ENCODE measurements around the gene CCDC141.

CCDC141 gene

GRCh38 chr2:178962152-178962551 is 87.8 kb downstream of the CCDC141 start:
- DNase-seq, result no peak

DNA sequence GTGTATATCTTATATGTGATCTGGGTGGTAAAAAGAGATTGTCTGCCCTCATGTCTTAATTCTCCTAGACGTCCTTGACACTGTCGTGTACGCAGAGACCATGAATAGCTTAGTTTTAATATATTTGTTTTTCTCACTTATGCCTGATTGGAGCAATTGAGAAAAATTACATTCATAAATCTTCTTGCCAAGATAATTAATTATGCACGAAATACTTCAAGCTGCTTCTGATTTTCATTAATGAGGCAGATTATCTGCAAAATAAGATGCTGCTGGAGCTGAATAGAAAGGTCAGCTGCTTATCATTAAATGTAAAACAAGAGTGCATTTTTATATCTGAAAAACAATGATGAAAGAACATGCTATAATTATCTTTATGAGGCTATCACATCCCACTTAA is 95.9 kb downstream of the CCDC141 start:
- DNase-seq, result no peak

DNA sequence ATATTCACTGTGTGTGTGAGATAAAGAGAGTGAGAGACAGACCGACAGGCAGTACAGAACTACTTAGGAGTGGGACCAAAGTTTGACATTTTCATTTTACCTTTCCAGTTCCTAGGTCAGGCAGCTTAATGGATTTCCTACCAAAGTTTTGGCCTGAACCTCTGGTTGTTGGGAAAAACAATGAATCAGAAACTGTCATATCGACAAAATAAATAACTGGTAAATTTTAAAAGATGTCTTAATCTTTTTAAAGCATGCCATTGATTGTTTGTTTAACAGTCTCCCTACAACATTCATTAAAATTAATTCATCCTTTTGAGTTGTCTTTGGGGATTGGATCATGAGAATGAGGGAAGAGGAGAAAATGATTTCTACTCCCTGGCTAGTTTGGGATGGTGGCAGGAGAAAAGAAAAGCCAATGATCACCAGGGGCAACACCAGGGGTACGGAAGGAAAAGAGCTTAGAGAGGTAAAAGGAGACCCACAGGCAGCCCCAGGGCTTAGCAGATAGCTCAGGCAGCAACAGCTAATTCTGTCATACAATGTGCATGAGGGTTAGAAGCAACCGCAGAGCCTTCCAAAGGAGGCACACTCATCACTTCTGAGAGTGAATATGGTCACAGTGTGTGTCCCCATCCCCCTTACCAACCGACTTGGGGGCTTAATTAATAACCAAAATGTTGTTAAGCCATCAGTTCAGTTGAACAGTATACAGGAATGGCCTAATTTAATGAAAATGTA is 98.5 kb downstream of the CCDC141 start:
- DNase-seq, result no peak

DNA sequence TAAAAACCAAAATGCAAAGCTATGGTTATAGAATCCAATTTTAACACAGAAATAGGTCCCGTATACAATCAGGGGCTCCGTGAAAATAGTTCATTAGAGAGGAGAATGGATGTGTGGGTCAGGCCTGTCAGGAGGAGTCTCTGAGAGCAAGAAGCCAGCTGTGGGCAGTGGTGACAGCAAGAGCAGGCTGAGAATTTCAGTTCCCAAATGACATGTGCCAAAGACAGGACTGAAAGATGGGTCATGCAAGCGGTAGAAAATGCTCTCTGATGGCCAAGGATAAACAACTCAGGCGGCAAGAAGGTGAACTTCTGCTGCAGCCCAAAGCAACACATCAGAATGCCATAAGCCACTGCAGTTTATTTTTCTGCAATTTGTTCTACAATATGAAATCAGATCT is 100.4 kb downstream of the CCDC141 start:
- DNase-seq, result no peak

GRCh38 chr2:178949151-178949550 is 100.8 kb downstream of the CCDC141 start:
- no peak for DNase-seq

DNA sequence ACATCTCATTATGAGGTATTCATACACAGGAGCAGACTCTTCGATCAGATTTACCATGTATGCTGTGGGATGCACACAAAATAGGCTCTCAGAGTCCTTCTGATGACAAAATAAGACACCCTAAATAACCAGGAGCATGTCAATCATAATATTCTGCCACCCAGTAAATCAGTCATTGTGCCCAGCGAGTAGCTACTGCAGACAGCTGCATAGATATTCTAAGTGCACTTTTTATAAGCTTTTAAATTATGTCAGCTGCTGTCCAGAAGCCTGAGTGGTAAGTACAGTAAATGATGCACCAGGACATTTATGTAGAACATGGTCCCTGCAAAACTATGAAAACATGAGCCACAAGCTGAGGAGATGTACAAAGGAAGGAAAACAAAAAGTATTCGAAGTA is 102.9 kb downstream of the CCDC141 start:
- no peak for DNase-seq

GRCh38 chr2:178946494-178946893 is 103.4 kb downstream of the CCDC141 start:
- DNase-seq, result no peak

- no peak for DNase-seq
Observed at GRCh38 chr2:178943745-178944144, 106.2 kb downstream of the CCDC141 start.

- DNase-seq, result no peak
Observed at GRCh38 chr2:178934571-178934970, 115.4 kb downstream of the CCDC141 start.

DNA sequence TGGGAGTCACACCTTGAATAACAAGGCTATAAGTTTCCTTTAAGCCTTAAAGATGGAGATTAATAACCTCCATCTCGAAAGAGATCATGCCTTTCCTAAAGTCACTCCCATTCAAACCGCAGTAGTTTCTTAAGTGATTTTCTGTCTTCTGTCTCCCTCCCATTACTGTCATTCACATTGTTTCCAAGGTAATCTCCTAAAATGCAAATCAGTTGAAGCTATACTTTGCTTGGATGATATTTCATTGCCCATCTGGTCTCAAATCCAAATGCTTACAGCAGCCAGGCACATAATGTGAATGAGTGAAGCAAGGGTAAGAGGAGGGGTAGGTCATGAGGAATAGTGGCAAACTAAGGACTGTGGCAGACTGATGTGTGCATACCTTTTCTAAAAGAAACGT is 116.4 kb downstream of the CCDC141 start:
- DNase-seq, result no peak

- DNase-seq, result no peak
Observed at GRCh38 chr2:178928077-178928476, 121.9 kb downstream of the CCDC141 start.

DNA sequence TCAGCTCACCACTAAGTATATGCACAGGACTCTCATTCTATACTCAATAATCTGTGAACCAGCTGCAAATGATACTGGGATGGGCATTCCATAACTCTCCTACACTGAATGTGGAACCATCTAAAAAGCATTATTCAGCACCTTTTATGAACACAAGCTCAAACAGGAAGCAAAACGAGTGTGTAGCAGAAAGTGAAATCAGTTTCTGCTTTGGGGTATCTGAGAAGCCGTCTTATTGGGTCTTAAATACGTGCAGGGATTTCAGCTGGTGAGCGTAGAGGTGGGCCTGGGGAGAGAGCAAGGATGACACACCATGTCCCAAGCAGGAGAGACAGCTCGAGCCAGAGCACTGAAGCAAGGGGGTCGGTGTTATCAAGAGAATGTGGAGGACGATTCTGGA is 122.8 kb downstream of the CCDC141 start:
- DNase-seq, result no peak

DNA sequence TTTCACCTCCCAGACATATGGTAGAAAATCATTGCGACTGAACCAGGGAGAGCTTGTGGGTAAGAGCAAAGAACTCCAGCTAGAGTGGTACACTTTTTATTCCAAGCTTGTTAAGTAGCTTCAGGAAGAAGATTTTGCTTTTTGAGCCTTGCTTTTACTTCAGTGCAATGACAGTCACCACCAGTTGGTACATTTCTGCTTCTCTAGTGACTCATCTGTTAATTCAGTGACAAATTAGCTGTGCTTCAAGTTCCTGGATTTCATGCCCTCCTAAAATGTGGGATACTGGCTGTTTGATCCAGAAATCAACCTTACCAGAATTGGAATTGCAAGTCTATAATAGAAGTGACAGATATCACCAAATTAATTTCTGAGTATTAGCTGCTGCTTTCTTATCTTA is 125.1 kb downstream of the CCDC141 start:
- DNase-seq, result no peak

GRCh38 chr2:178923546-178923945 is 126.4 kb downstream of the CCDC141 start:
- no peak for DNase-seq

GRCh38 chr2:178920916-178921513 is 128.9 kb downstream of the CCDC141 start:
- DNase-seq, result no peak

GRCh38 chr2:178917555-178917954 is 132.4 kb downstream of the CCDC141 start:
- DNase-seq, result no peak

DNA sequence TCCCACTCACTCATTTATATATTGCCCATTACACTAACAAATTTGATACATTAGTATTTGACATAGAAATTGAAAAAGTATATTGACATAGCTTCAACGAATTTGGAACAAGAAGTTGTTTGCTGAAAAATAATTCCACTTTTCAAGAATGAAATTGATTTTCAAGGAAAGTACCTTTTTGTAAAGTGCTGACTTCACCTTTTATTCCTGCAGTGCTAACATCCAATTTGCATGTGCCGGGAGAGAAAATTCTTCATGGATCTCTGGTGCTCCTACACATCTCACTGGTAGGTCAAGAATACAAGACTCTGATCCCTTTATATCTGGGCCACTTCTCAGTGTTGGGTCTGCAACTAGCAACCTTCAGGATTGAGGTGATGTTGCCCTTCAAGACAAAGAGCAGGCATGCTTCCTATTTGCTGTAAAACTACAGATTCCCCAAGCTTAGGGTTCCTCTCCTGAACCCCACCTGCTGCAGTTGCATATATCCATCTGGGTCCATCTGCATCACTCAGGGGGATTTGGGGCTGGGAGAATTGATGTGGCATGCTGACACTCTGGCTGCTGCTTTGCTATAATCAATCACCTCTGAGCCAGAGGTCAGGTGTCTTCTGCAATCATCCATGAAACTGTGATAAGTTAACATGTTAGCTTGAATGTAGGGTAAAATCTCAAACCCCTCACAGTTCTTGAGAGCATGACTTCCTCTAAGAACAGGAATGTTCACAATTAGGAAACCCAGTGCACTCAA is 134.3 kb downstream of the CCDC141 start:
- DNase-seq, result no peak

DNA sequence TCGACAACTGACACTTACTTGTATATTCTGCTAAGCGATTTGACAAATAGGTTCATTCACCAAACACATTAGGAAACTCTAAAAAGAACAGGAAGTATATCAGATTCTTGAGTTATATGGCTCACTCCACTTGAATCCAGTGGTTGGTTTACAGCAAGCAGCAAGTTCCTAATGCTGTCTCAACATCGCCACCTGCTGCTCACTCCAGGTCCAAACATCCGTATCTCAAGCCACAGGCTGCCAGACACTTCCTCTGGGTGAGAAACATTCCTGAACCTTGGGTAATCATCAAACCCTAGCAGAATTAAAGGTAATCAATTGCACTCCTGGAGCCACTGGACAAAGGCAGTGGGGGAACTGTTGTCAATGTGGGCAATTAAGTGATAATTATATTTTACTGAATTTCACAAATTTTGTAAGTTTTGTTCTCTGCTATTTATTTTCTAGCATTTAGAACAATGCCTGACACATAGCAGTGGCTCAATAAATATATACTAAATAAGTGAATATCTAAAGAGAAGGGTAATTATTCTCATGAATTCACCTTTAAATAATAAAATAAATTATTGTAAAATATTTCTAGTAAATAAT is 135.6 kb downstream of the CCDC141 start:
- DNase-seq, result peak; percentile 45 to 80

DNA sequence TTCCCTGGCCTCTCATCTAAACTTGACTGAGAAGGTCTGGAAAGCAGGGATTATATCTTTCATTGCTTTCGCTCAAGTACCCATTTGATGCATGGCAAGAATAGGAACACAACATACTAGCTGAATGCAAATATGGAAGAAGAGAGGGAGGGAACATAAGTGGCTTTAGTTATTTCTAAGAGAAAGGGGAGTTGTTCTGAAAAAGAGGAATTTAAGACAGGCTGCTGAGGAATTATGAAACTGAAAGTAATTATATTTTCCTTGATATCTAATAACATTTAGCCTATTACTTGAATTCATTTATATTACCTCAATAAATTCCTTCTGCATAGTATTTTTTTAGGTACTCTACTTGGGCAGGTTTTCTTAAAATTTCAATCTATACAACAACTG is 136.9 kb downstream of the CCDC141 start:
- no peak for DNase-seq

DNA sequence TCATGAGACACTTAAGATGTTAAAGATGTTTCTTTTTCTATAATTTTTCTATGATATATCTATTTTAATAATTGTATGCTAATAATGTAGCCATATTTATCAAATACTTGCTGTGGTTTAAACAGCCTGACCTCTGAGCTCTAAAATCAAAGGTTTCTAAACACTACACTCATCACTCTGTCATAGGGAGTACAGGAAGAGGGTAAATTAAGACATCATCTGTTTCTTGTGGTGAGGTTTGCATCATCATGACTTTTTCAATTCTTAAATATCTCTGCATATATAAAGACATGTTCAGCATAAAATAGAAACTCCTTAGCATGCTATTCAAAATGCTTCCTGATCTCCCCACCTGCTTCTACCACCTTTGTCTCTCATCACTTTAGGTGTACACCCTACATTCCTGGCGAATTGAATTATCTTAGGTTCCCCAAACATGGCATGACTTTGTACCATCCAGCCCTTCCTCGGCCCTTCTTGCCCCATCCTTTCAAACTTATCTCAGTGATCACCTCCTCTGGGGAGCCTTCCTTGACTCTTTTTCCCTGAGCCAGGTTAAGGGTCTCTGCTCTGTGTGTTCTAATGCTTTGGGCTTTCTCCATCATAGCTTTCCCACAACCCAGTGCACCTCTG is 137.4 kb downstream of the CCDC141 start:
- DNase-seq, result no peak

DNA sequence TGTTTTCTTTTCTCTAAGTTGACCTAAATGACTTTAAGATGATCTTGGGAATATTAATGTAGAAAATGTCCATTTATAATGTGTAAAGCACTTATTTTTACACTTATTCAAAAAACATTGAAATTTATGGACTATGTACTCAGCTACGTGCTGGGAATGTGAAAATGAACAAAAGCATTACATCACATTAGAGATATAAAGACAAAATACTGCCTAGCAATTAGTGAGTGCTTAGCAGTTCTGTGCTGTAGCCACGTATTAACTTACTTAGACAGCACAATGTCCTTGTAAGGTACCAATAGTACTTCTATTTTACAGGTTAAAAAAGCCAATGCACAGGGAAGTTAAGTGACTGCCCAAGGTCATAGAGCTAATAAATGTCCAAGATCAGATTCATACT is 138.9 kb downstream of the CCDC141 start:
- DNase-seq, result no peak

- DNase-seq, result no peak
Observed at GRCh38 chr2:178910005-178910404, 139.9 kb downstream of the CCDC141 start.

- DNase-seq, result no peak
Observed at GRCh38 chr2:178909507-178909906, 140.4 kb downstream of the CCDC141 start.

Measured in SW 1271 (cell line).